Panc1 (cell line): ENCODE measurements around the gene CARNS1. TPM values are rescaled to one million over a fixed set of nuclear protein-coding genes. Genes with fewer than 3 reads are reported as not detected.

Source experiments
- ATAC-seq: fragments of 200-7000 bp; cut with Tn5 transposase; 2 replicates; pipeline ENCODE4 v1.9.1; 2020; ENCODE audit warnings: mild to moderate bottlenecking, moderate library complexity
- BruUV-seq: library from RNA; stranded (reverse); fragments of 400-500 nt; replicated peaks from 2 replicates; lab custom pipeline; 2021; lab: Mats Ljungman, UMichigan
- CTCF ChIA-PET: fragments of 300-600 bp; sonication (Branson Sonifier 250); formaldehyde crosslinking; loops from one replicate; lab custom pipeline; 2022; ENCODE audit warnings: antibody characterized with exemption; lab: Charles Lee
- POLR2A ChIA-PET: fragments of 300-600 bp; sonication (Branson Sonifier 250); formaldehyde crosslinking; loops from one replicate; lab custom pipeline; 2022; ENCODE audit warnings: antibody characterized with exemption; lab: Charles Lee
- DNase-seq: peaks from one replicate; pipeline ENCODE4 v3.0.0-alpha.2; 2010; ENCODE audit warnings: low read depth, low spot score
- H3K27ac ChIP-seq: 2 replicates; pipeline ENCODE4 v1.5.1; 2011; ENCODE audit warnings: mild to moderate bottlenecking, low read length, inconsistent platforms
- H3K27me3 ChIP-seq: fragments of 200-500 bp; sonication (Bioruptor generic); 2 replicates; pipeline ENCODE4 v1.6.0; 2014; ENCODE audit warnings: low read length, inconsistent platforms; ENCODE audit not compliant: control insufficient read depth, insufficient read depth
- H3K36me3 ChIP-seq: fragments of 200-500 bp; sonication (Bioruptor generic); 2 replicates; pipeline ENCODE4 v1.5.1; 2014; ENCODE audit warnings: inconsistent platforms, mild to moderate bottlenecking, low read length, moderate library complexity; ENCODE audit not compliant: control insufficient read depth, insufficient read depth
- H3K4me1 ChIP-seq: 2 replicates; pipeline ENCODE4 v1.5.1; 2011; ENCODE audit warnings: inconsistent platforms, mild to moderate bottlenecking, low read length, moderate library complexity; ENCODE audit not compliant: control insufficient read depth, insufficient read depth
- H3K4me3 ChIP-seq, 2 experiments: 2 replicates each; pipeline ENCODE4 v1.5.1; 2011 to 2012; ENCODE audit warnings: low read depth in 2 of 2, low read length in 2 of 2, mild to moderate bottlenecking in 2 of 2, inconsistent platforms in 1 of 2, moderate library complexity in 1 of 2
- H3K9me3 ChIP-seq: fragments of 200-500 bp; sonication (Bioruptor generic); 2 replicates; pipeline ENCODE4 v1.5.1; 2014; ENCODE audit warnings: low read depth, mild to moderate bottlenecking, inconsistent platforms, low read length, moderate library complexity; ENCODE audit not compliant: control insufficient read depth, insufficient read depth
- POLR2AphosphoS5 ChIP-seq: IDR thresholded peaks from 2 replicates; pipeline ENCODE4 v1.6.1; 2012; ENCODE audit warnings: mild to moderate bottlenecking, low read depth, low read length, moderate library complexity
- REST ChIP-seq, 2 experiments: IDR thresholded peaks; 2 replicates each; pipeline ENCODE4 v1.6.1; 2011 to 2012; ENCODE audit warnings: low read depth in 2 of 2, control low read depth in 1 of 2, low read length in 1 of 2, mild to moderate bottlenecking in 1 of 2, moderate library complexity in 1 of 2; ENCODE audit not compliant: insufficient read depth in 1 of 2
- SIN3A ChIP-seq: IDR thresholded peaks from 2 replicates; pipeline ENCODE4 v1.6.1; 2012; ENCODE audit warnings: low read depth, mild to moderate bottlenecking, low read length, moderate library complexity, borderline replicate concordance; ENCODE audit not compliant: insufficient read depth
- TCF7L2 ChIP-seq: IDR thresholded peaks from 2 replicates; pipeline ENCODE4 v1.6.1; 2011; ENCODE audit warnings: mild to moderate bottlenecking, low read depth, low read length, inconsistent platforms
- in situ Hi-C: cut with HindIII; loops from 2 replicates; pipeline ENCODE4 v1.10.0; 2016; ENCODE audit warnings: low sequenced_read_pairs, low pct_unique_long_range_greater_than_20kb
- intact Hi-C: fragments of 100-400 bp; cut with micrococcal nuclease; formaldehyde crosslinking; loops from one replicate; pipeline ENCODE4 v1.10.0; 2022; ENCODE audit not compliant: unreplicated experiment
- total RNA-seq: library from RNA; stranded (reverse); gene quantifications from one replicate; pipeline ENCODE4 v1.2.1, GENCODE V29; 2021; ENCODE audit not compliant: unreplicated experiment
- TF ChIP-seq, protein P1 (sequence below): fragments of 450-650 bp; IDR thresholded peaks from 2 replicates; pipeline ENCODE4 v1.5.1; 2017; ENCODE audit warnings: mild to moderate bottlenecking

The CARNS1 gene
- total RNA-seq, 1 experiment from 2014 or later, result 1.0 TPM

- intact Hi-C loops, result no loop called here
- no peak for ATAC-seq
- no TSS peak for BruUV-seq
- POLR2A ChIA-PET, result interaction anchor here (0.7 kb wide), 1 partner anchor 20 kb away, joined by 3 read pairs; no protein-coding TSS in a partner anchor
- Histone ChIP-seq H3K27me3 (no peaks in the 10 kb centered on the region), H3K27ac (no peak overlapping the region), H3K9me3 (no peaks in the 10 kb centered on the region), H3K36me3 (no peaks in the 10 kb centered on the region), H3K4me3 (no peak overlapping the region), H3K4me1 (peaks cover 29% of the 10 kb centered on the region)
- TF ChIP-seq REST (IDR thresholded peaks at IDR 0.05; ENCODE audit: insufficient read depth in 1 of 2, low read depth in 2 of 2, low read length in 1 of 2) (no peak), SIN3A (no peak), TCF7L2 (no peak), POLR2AphosphoS5 (no peak)
- TF ChIP-seq, protein P1, sequence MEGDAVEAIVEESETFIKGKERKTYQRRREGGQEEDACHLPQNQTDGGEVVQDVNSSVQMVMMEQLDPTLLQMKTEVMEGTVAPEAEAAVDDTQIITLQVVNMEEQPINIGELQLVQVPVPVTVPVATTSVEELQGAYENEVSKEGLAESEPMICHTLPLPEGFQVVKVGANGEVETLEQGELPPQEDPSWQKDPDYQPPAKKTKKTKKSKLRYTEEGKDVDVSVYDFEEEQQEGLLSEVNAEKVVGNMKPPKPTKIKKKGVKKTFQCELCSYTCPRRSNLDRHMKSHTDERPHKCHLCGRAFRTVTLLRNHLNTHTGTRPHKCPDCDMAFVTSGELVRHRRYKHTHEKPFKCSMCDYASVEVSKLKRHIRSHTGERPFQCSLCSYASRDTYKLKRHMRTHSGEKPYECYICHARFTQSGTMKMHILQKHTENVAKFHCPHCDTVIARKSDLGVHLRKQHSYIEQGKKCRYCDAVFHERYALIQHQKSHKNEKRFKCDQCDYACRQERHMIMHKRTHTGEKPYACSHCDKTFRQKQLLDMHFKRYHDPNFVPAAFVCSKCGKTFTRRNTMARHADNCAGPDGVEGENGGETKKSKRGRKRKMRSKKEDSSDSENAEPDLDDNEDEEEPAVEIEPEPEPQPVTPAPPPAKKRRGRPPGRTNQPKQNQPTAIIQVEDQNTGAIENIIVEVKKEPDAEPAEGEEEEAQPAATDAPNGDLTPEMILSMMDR, result no peak
- no peak for DNase-seq
- CTCF ChIA-PET, result interaction anchor here (0.6 kb wide), 2 partner anchors 10 to 236 kb away, joined by 3 to 6 read pairs; no protein-coding TSS in a partner anchor
- in situ Hi-C loops, result no loop called here
Observed at GRCh38 chr11:67365736-67366444, 49.6 kb upstream of the CARNS1 start.

- POLR2A ChIA-PET, result interaction anchor here (0.7 kb wide), 1 partner anchor 19 kb away, joined by 3 read pairs; no protein-coding TSS in a partner anchor
- BruUV-seq, result no TSS peak
- Histone ChIP-seq H3K27me3 (no peaks in the 10 kb centered on the region), H3K36me3 (no peaks in the 10 kb centered on the region), H3K27ac (no peak overlapping the region), H3K4me3 (no peak overlapping the region), H3K9me3 (no peaks in the 10 kb centered on the region), H3K4me1 (peaks cover 36% of the 10 kb centered on the region)
- no peak for TF ChIP-seq SIN3A
- TF ChIP-seq TCF7L2, result no peak
- no peak for TF ChIP-seq POLR2AphosphoS5
- in situ Hi-C loops (no loop called here), intact Hi-C loops (no loop called here)
- ATAC-seq, result no peak
- CTCF ChIA-PET, result no interaction called here
- no peak for DNase-seq
Observed at GRCh38 chr11:67366546-67366945, 48.9 kb upstream of the CARNS1 start.
